ENCODE data around the gene CCDC38.

The CCDC38 gene

GRCh38 chr12:95836185-95836609 is 106.2 kb downstream of the CCDC38 start:
- no peak for DNase-seq (ENCODE audit: low spot score)

DNA sequence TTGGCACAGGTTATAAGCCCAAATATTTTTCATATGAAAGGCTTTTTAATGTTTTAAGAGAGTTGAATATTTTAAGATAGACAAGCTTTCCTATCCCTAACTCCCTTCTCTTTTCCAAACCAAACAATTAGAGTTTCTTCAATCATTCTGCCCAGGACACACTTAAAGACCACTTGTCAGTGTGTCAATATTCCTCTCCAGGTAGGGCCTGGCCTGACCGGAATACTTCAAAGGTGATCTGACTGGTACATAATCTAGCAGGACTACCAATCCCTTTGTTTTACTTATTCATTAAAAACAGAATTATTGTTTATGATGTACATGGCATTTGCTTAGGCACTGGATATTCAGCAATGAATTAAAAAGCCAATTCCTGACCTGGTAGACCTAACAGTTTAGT is 107.8 kb downstream of the CCDC38 start:
- no peak for DNase-seq (ENCODE audit: low spot score)

GRCh38 chr12:95830335-95831089 is 111.9 kb downstream of the CCDC38 start:
- no peak for DNase-seq (ENCODE audit: low spot score)

GRCh38 chr12:95829395-95829794 is 113.0 kb downstream of the CCDC38 start:
- no peak for DNase-seq (ENCODE audit: low spot score)

DNA sequence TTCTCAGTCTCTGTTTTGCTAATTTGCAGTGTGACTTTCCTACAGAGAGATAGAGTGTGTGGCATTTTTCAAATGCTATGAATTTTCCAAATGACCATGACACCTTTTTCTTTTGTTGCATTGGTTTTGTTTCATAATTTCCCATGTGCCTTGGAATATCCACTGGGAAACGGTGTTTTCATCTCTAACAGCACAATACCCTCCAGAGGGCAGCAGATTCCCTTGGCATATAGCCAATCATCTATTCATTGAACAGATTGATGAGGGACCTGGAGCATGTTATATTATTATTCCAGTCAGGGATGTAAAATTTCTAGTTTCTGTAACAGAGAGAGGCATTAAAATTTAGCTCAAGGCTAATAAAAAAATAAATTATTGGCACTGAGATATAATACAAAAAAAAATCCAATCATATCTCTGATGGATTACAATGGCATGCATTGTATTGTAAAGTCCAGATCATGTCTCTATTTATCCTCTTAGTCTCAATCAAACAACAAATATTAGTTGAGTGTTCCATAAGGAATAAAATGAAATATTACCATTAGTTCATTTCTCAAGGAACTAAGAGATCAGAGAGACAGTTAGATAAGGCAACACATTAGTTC is 122.2 kb downstream of the CCDC38 start:
- DNase-seq (ENCODE audit: low spot score) = peak; percentile 14
